K562 (cell line): ENCODE results near the gene ZDHHC8.

ENCODE experiments used
- HIVEP1 ChIP-seq: fragments of 250-450 bp; sonication (Bioruptor Pico); IDR thresholded peaks from 2 replicates; pipeline ENCODE4 v1.4.0; 2020; ENCODE audit warnings: mild to moderate bottlenecking
- ZNF785 ChIP-seq: fragments of 250-450 bp; sonication (Bioruptor Pico); IDR thresholded peaks from 2 replicates; pipeline ENCODE4 v1.4.0; 2020; ENCODE audit warnings: mild to moderate bottlenecking
- TF ChIP-seq, protein P1 (sequence below): fragments of 450-650 bp; IDR thresholded peaks from 2 replicates; pipeline ENCODE4 v1.6.1; 2016; ENCODE audit warnings: low read depth, mild to moderate bottlenecking, moderate library complexity
- TF ChIP-seq, protein P2 (sequence below): fragments of 250-450 bp; sonication (Bioruptor Pico); IDR thresholded peaks from 2 replicates; pipeline ENCODE4 v1.8.0; 2022; ENCODE audit warnings: moderate library complexity, mild to moderate bottlenecking, inconsistent platforms
- TF ChIP-seq, protein P3 (sequence below): sonication (generic); formaldehyde crosslinking; IDR thresholded peaks from 2 replicates; pipeline ENCODE4 v1.4.0; 2020; ENCODE audit warnings: mild to moderate bottlenecking, missing genetic modification reagents

DNA sequence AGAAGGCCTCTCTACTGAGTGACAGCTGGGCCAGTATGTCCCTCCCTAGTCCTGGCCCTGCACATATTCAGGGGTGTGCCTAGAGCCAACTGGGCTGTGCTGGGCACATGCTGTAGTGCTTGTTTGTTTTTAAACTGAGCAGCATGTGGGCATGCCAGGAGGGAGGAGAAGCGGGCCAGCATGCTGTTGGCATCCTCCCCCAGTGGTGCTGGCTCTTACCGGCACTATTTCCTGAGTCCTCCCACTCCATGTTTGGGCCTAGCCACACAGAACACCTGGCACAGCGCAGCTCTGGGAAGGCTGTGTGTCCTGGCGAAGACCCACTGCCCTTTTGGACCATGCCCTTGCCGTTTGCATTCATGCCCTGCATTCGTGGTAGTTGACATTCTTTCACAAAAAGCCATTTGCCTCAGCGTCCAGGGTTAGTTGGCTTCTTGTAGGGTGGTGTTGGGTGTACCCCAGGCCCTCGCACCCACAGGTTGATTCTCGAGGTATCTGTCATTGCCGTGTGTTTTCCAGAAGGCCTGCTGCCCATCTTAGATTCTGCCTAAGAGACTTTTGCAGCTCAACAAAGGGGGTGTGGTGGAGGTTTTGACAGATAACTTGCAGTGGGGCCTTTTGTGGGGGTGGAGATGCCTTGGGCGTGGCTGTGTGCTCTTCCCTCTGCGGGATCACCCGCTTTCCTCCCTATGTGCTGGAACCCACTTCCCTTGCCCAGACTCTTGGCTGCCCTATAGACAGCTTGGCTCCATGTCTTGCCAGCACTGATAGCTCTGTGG, 38.0 kb upstream of the ZDHHC8 start:
- TF ChIP-seq, protein P1, sequence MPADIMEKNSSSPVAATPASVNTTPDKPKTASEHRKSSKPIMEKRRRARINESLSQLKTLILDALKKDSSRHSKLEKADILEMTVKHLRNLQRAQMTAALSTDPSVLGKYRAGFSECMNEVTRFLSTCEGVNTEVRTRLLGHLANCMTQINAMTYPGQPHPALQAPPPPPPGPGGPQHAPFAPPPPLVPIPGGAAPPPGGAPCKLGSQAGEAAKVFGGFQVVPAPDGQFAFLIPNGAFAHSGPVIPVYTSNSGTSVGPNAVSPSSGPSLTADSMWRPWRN, result no peak
- no peak for TF ChIP-seq HIVEP1 (CRISPR knock-in tag)
- TF ChIP-seq, protein P2, sequence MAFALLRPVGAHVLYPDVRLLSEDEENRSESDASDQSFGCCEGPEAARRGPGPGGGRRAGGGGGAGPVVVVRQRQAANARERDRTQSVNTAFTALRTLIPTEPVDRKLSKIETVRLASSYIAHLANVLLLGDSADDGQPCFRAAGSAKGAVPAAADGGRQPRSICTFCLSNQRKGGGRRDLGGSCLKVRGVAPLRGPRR (CRISPR knock-in tag), result 0 out of 2 replicates have a peak, but pooled peaks have one; percentile 11
- TF ChIP-seq, protein P3, sequence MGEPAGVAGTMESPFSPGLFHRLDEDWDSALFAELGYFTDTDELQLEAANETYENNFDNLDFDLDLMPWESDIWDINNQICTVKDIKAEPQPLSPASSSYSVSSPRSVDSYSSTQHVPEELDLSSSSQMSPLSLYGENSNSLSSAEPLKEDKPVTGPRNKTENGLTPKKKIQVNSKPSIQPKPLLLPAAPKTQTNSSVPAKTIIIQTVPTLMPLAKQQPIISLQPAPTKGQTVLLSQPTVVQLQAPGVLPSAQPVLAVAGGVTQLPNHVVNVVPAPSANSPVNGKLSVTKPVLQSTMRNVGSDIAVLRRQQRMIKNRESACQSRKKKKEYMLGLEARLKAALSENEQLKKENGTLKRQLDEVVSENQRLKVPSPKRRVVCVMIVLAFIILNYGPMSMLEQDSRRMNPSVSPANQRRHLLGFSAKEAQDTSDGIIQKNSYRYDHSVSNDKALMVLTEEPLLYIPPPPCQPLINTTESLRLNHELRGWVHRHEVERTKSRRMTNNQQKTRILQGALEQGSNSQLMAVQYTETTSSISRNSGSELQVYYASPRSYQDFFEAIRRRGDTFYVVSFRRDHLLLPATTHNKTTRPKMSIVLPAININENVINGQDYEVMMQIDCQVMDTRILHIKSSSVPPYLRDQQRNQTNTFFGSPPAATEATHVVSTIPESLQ (CRISPR knock-in tag), result no peak
- no peak for TF ChIP-seq ZNF785
